Stimulated activated naive CD8-positive, alpha-beta T cell treated with anti-CD3 and anti-CD28 coated beads, Interleukin-15, amount 100 ng/mL, for 72 hours (primary cell): ENCODE data around the gene KRTAP3-3.
"Not testable (repeated sequence)": the region's sequence is repeated elsewhere in the genome, so short reads cannot be mapped to it uniquely, and the experiment has no call there.

Experiments
- ATAC-seq: fragments of 150-1000 bp; cut with Tn5 transposase; 2 replicates; pipeline ENCODE4 v1.10.0; 2021; ENCODE audit warnings: mild to moderate bottlenecking, moderate library complexity
- DNase-seq, 2 donors: peaks; one replicate each; pipeline ENCODE4 v3.0.0; 2021 to 2022
- H3K27ac Mint-ChIP-seq, 2 donors: one replicate each; pipeline ENCODE4 v1.8.0; 2022; ENCODE audit warnings: mild to moderate bottlenecking in 2 of 2, mixed read lengths in 2 of 2, moderate library complexity in 2 of 2
- H3K27me3 Mint-ChIP-seq: one replicate; pipeline ENCODE4 v1.8.0; 2022; ENCODE audit warnings: mixed read lengths
- H3K4me1 Mint-ChIP-seq: one replicate; pipeline ENCODE4 v1.8.0; 2022; ENCODE audit warnings: mild to moderate bottlenecking, mixed read lengths
- H3K4me3 Mint-ChIP-seq, 2 donors: one replicate each; pipeline ENCODE4 v1.8.0; 2022; ENCODE audit warnings: mild to moderate bottlenecking in 2 of 2, mixed read lengths in 2 of 2, moderate library complexity in 1 of 2
- H3K9me3 Mint-ChIP-seq, 2 donors: one replicate each; pipeline ENCODE4 v1.8.0; 2022; ENCODE audit warnings: mixed read lengths in 2 of 2

KRTAP3-3 gene

GRCh38 chr17:41012326-41013120 is 18.6 kb upstream of the KRTAP3-3 start:
- Mint-ChIP-seq H3K4me1 (no peaks in the 10 kb centered on the region), H3K27me3 (no peaks in the 10 kb centered on the region), H3K4me3 (no peak overlapping the region), H3K9me3 (no peaks in the 10 kb centered on the region), H3K27ac (no peak overlapping the region)
- no peak for ATAC-seq
- no peak for DNase-seq

- H3K4me1 Mint-ChIP-seq = no peaks in the 10 kb centered on the region
- no peak overlapping the region for H3K27ac Mint-ChIP-seq
- H3K4me3 Mint-ChIP-seq = no peak overlapping the region
- H3K27me3 Mint-ChIP-seq = no peaks in the 10 kb centered on the region
- ATAC-seq (no peak), DNase-seq (no peak)
- H3K9me3 Mint-ChIP-seq = no peaks in the 10 kb centered on the region
Measured at GRCh38 chr17:41010441-41010840, 16.5 kb upstream of the KRTAP3-3 start.

- H3K4me1 Mint-ChIP-seq = no peaks in the 10 kb centered on the region
- no peaks in the 10 kb centered on the region for H3K27me3 Mint-ChIP-seq
- no peak overlapping the region for H3K27ac Mint-ChIP-seq
- H3K4me3 Mint-ChIP-seq = no peak overlapping the region
- ATAC-seq = no peak
- DNase-seq = no peak
- H3K9me3 Mint-ChIP-seq = no peaks in the 10 kb centered on the region
Measured at GRCh38 chr17:41009936-41010335, 16.0 kb upstream of the KRTAP3-3 start.

GRCh38 chr17:41009301-41009760 is 15.4 kb upstream of the KRTAP3-3 start:
- ATAC-seq (no peak), DNase-seq (no peak)
- Mint-ChIP-seq H3K4me1 (no peaks in the 10 kb centered on the region), H3K9me3 (no peaks in the 10 kb centered on the region), H3K27me3 (no peaks in the 10 kb centered on the region), H3K4me3 (no peak overlapping the region), H3K27ac (no peak overlapping the region)

- Mint-ChIP-seq H3K27ac (no peak within 1 kb of the TSS), H3K9me3 (no peaks in the 10 kb centered on the region), H3K27me3 (no peaks in the 10 kb centered on the region), H3K4me3 (no peak within 1 kb of the TSS), H3K4me1 (no peaks in the 10 kb centered on the region)
- DNase-seq (no peak), ATAC-seq (no peak)
Measured at GRCh38 chr17:41008811-41009210, 14.8 kb upstream of the KRTAP3-3 start, which contains the start of gene KRTAP3-1. Gene KRTAP3-1 (minus strand): TSS chr17:41009128. CDS start chr17:41009074, 54 bp downstream.

- Mint-ChIP-seq H3K9me3 (no peaks in the 10 kb centered on the region), H3K27ac (peak overlapping the region in 1 of 2 donors; percentile 51), H3K4me1 (no peaks in the 10 kb centered on the region), H3K4me3 (no peak overlapping the region), H3K27me3 (peaks cover 4% of the 10 kb centered on the region)
- no peak for ATAC-seq
- DNase-seq = no peak
Measured at GRCh38 chr17:41004397-41004796, 10.4 kb upstream of the KRTAP3-3 start.

- H3K27ac Mint-ChIP-seq = no peak overlapping the region
- no peaks in the 10 kb centered on the region for H3K4me1 Mint-ChIP-seq
- DNase-seq (no peak), ATAC-seq (no peak)
- H3K9me3 Mint-ChIP-seq = no peaks in the 10 kb centered on the region
- no peak overlapping the region for H3K4me3 Mint-ChIP-seq
- peaks cover 8% of the 10 kb centered on the region for H3K27me3 Mint-ChIP-seq
Measured at GRCh38 chr17:41003926-41004325, 10.0 kb upstream of the KRTAP3-3 start.

GRCh38 chr17:41002814-41003213 is 8.8 kb upstream of the KRTAP3-3 start:
- Mint-ChIP-seq H3K4me1 (no peaks in the 10 kb centered on the region), H3K9me3 (no peaks in the 10 kb centered on the region), H3K4me3 (no peak overlapping the region), H3K27ac (no peak overlapping the region), H3K27me3 (peaks cover 16% of the 10 kb centered on the region)
- no peak for ATAC-seq
- no peak for DNase-seq

- peaks cover 24% of the 10 kb centered on the region for H3K27me3 Mint-ChIP-seq
- ATAC-seq (no peak), DNase-seq (no peak)
- H3K4me1 Mint-ChIP-seq = no peaks in the 10 kb centered on the region
- H3K9me3 Mint-ChIP-seq = no peaks in the 10 kb centered on the region
- no peak overlapping the region for H3K4me3 Mint-ChIP-seq
- H3K27ac Mint-ChIP-seq = no peak overlapping the region
Measured at GRCh38 chr17:41001795-41002194, 7.8 kb upstream of the KRTAP3-3 start.

- H3K27me3 Mint-ChIP-seq = peaks cover 31% of the 10 kb centered on the region
- DNase-seq, H3K4me3 Mint-ChIP-seq, ATAC-seq, H3K9me3 Mint-ChIP-seq, H3K4me1 Mint-ChIP-seq, H3K27ac Mint-ChIP-seq: not testable (repeated sequence)
Measured at GRCh38 chr17:40999563-40999962, 5.6 kb upstream of the KRTAP3-3 start, which contains the start of gene KRTAP3-2. Gene KRTAP3-2 (minus strand): TSS chr17:40999906. CDS start chr17:40999853, 53 bp downstream.

- Mint-ChIP-seq H3K27ac (no peak overlapping the region), H3K9me3 (no peaks in the 10 kb centered on the region), H3K4me3 (no peak overlapping the region), H3K4me1 (no peaks in the 10 kb centered on the region), H3K27me3 (peaks cover 44% of the 10 kb centered on the region)
- no peak for DNase-seq
- no peak for ATAC-seq
Measured at GRCh38 chr17:40997361-40997760, 3.4 kb upstream of the KRTAP3-3 start.

GRCh38 chr17:40996829-40997228 is 2.9 kb upstream of the KRTAP3-3 start:
- Mint-ChIP-seq H3K4me3 (no peak overlapping the region), H3K27me3 (peaks cover 47% of the 10 kb centered on the region), H3K4me1 (no peaks in the 10 kb centered on the region), H3K9me3 (no peaks in the 10 kb centered on the region), H3K27ac (no peak overlapping the region)
- no peak for DNase-seq
- no peak for ATAC-seq

GRCh38 chr17:40995116-40995515 is 1.2 kb upstream of the KRTAP3-3 start:
- no peak for ATAC-seq
- H3K27me3 Mint-ChIP-seq = peaks cover 47% of the 10 kb centered on the region
- no peaks in the 10 kb centered on the region for H3K4me1 Mint-ChIP-seq
- no peak overlapping the region for H3K27ac Mint-ChIP-seq
- no peaks in the 10 kb centered on the region for H3K9me3 Mint-ChIP-seq
- DNase-seq = no peak
- H3K4me3 Mint-ChIP-seq = no peak overlapping the region

- ATAC-seq = no peak
- Mint-ChIP-seq H3K27ac (no peak overlapping the region), H3K9me3 (no peaks in the 10 kb centered on the region), H3K27me3 (peaks cover 33% of the 10 kb centered on the region), H3K4me1 (no peaks in the 10 kb centered on the region), H3K4me3 (no peak overlapping the region)
- no peak for DNase-seq
Measured at GRCh38 chr17:40993084-40993483, 880 bp downstream of the KRTAP3-3 start.

- no peak for ATAC-seq
- no peak overlapping the region for H3K4me3 Mint-ChIP-seq
- H3K27me3 Mint-ChIP-seq = peaks cover 30% of the 10 kb centered on the region
Measured at GRCh38 chr17:40992666-40993065, 1.3 kb downstream of the KRTAP3-3 start.

GRCh38 chr17:40986920-40987319 is 7.0 kb downstream of the KRTAP3-3 start:
- ATAC-seq (no peak), DNase-seq (no peak)
- no peaks in the 10 kb centered on the region for H3K4me1 Mint-ChIP-seq
- H3K27ac Mint-ChIP-seq = no peak overlapping the region
- no peak overlapping the region for H3K4me3 Mint-ChIP-seq
- H3K9me3 Mint-ChIP-seq = no peaks in the 10 kb centered on the region
- H3K27me3 Mint-ChIP-seq = peaks cover 8% of the 10 kb centered on the region

More at GRCh38 chr17:40992666-40993065, 1.3 kb downstream of the KRTAP3-3 start:
- DNase-seq = no peak
- H3K27ac Mint-ChIP-seq = no peak overlapping the region
- H3K9me3 Mint-ChIP-seq = no peaks in the 10 kb centered on the region
- no peaks in the 10 kb centered on the region for H3K4me1 Mint-ChIP-seq
